ENCODE measurements around the gene GOLGA3. TPM values are rescaled to one million over a fixed set of nuclear protein-coding genes. Genes with fewer than 3 reads are reported as not detected.
"Not testable (repeated sequence)": the region's sequence is repeated elsewhere in the genome, so short reads cannot be mapped to it uniquely, and the experiment has no call there.

The GOLGA3 gene
- total and polyA plus RNA-seq, 2 experiments from 2014 or later, result 12.2 to 50.8 TPM

GRCh38 chr12:132856581-132856980 lies 27.9 kb upstream of the GOLGA3 start:
- no peak for TF ChIP-seq CTCF (IDR thresholded peaks at IDR 0.05; ENCODE audit: low read depth, low read length)
- H3K9me3 ChIP-seq (ENCODE audit: low read depth), result no peaks in the 10 kb centered on the region
- H3K4me3 ChIP-seq, result no peak overlapping the region
- no peaks in the 10 kb centered on the region for H3K4me1 ChIP-seq (ENCODE audit: low read depth)
- no peak for DNase-seq (ENCODE audit: low read depth in 1 of 2, low spot score in 1 of 2)
- H3K27ac ChIP-seq, result no peak overlapping the region
- H3K36me3 ChIP-seq, result peaks cover 52% of the 10 kb centered on the region
- no peaks in the 10 kb centered on the region for H3K27me3 ChIP-seq

DNA sequence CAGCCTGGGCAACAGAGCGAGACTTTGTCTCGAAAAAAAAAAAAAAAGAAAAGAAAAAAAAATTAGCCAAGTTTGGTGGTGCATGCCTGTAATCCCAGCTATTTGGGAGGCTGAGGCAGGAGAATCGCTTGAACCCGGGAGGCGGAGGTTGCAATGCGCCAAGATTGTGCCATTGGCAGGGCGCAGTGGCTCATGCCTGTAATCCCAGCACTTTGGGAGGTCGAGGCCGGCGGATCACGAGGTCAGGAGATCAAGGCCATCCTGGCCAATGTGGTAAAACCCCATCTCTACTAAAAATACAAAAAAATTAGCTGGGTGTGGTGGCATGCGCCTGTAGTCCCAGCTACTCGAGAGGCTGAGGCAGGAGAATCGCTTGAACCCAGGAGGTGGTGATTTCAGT lies 26.5 kb upstream of the GOLGA3 start:
- not testable (repeated sequence) for H3K4me1 ChIP-seq (ENCODE audit: low read depth); H3K4me3 ChIP-seq; DNase-seq (ENCODE audit: low read depth in 1 of 2, low spot score in 1 of 2); H3K27me3 ChIP-seq; H3K27ac ChIP-seq; H3K9me3 ChIP-seq (ENCODE audit: low read depth)
- peaks cover 47% of the 10 kb centered on the region for H3K36me3 ChIP-seq

GRCh38 chr12:132853285-132854092 lies 24.8 kb upstream of the GOLGA3 start:
- Histone ChIP-seq H3K9me3 (ENCODE audit: low read depth) (no peaks in the 10 kb centered on the region), H3K27ac (no peak overlapping the region), H3K4me3 (no peak overlapping the region), H3K27me3 (no peaks in the 10 kb centered on the region), H3K4me1 (ENCODE audit: low read depth) (no peaks in the 10 kb centered on the region), H3K36me3 (peaks cover 40% of the 10 kb centered on the region)
- no peak for DNase-seq (ENCODE audit: low read depth in 1 of 2, low spot score in 1 of 2)
- no peak for TF ChIP-seq CTCF (IDR thresholded peaks at IDR 0.05; ENCODE audit: low read depth, low read length)

DNA sequence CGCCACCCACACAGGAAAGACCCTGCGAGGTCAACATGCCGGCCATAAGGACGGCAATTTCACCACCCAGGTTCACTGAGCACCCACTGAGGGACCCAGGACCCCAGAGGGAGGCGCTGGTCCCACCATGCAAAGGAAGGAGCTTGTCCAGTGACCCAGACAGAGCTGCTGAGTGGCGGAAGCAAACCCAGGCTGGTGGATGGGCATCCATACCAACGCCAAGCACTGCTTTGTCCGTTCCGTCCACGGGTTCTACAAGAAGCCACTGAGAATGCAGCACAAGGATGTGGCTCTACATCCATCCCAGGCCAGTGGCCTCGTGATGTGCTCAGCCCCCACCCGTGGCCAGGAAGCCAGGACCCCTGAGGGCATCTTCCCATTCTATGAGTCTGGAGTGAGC lies 23.8 kb upstream of the GOLGA3 start:
- peaks cover 34% of the 10 kb centered on the region for H3K36me3 ChIP-seq
- H3K27me3 ChIP-seq, result no peaks in the 10 kb centered on the region
- TF ChIP-seq CTCF (IDR thresholded peaks at IDR 0.05; ENCODE audit: low read depth, low read length), result no peak
- H3K27ac ChIP-seq, result no peak overlapping the region
- no peak overlapping the region for H3K4me3 ChIP-seq
- no peak for DNase-seq (ENCODE audit: low read depth in 1 of 2, low spot score in 1 of 2)
- H3K4me1 ChIP-seq (ENCODE audit: low read depth), result no peaks in the 10 kb centered on the region
- no peaks in the 10 kb centered on the region for H3K9me3 ChIP-seq (ENCODE audit: low read depth)

- Histone ChIP-seq H3K27me3 (no peaks in the 10 kb centered on the region), H3K4me1 (ENCODE audit: low read depth) (no peaks in the 10 kb centered on the region), H3K27ac (no peak overlapping the region), H3K4me3 (no peak overlapping the region), H3K9me3 (ENCODE audit: low read depth) (no peaks in the 10 kb centered on the region), H3K36me3 (peaks cover 39% of the 10 kb centered on the region)
- TF ChIP-seq CTCF (IDR thresholded peaks at IDR 0.05; ENCODE audit: low read depth, low read length), result no peak
- no peak for DNase-seq (ENCODE audit: low read depth in 1 of 2, low spot score in 1 of 2)
Observed at GRCh38 chr12:132851465-132851864, 22.8 kb upstream of the GOLGA3 start.

- DNase-seq (ENCODE audit: low read depth in 1 of 2, low spot score in 1 of 2), result no peak
- Histone ChIP-seq H3K4me3 (no peak overlapping the region), H3K4me1 (ENCODE audit: low read depth) (no peaks in the 10 kb centered on the region), H3K27me3 (no peaks in the 10 kb centered on the region), H3K9me3 (ENCODE audit: low read depth) (no peaks in the 10 kb centered on the region), H3K36me3 (peaks cover 29% of the 10 kb centered on the region), H3K27ac (no peak overlapping the region)
- no peak for TF ChIP-seq CTCF (IDR thresholded peaks at IDR 0.05; ENCODE audit: low read depth, low read length)
Observed at GRCh38 chr12:132850291-132850690, 21.6 kb upstream of the GOLGA3 start.
